OCI-LY7 (cell line): ENCODE data around the gene GTF3C1. TPM values are rescaled to one million over a fixed set of nuclear protein-coding genes. Genes with fewer than 3 reads are reported as not detected.

Experiments
- BruUV-seq: library from RNA; stranded (reverse); fragments of 400-500 nt; replicated peaks from 2 replicates; lab custom pipeline; 2021; lab: Mats Ljungman, UMichigan
- CTCF ChIA-PET: fragments of 300-600 bp; sonication (Branson Sonifier 250); formaldehyde crosslinking; loops from one replicate; lab custom pipeline; 2022; ENCODE audit warnings: antibody characterized with exemption; ENCODE audit not compliant: unreplicated experiment; lab: Charles Lee
- POLR2A ChIA-PET: fragments of 300-600 bp; sonication (Branson Sonifier 250); formaldehyde crosslinking; loops from one replicate; lab custom pipeline; 2022; ENCODE audit warnings: antibody characterized with exemption; lab: Charles Lee
- DNase-seq: peaks from one replicate; pipeline ENCODE4 v3.0.0-alpha.2; 2015; ENCODE audit warnings: low spot score
- H2AFZ ChIP-seq: fragments of 200-600 bp; sonication (generic), shearing (Covaris generic); 2 replicates; pipeline ENCODE4 v1.6.1; 2014; ENCODE audit warnings: mild to moderate bottlenecking, antibody characterized with exemption, low read length, moderate library complexity
- H3K27ac ChIP-seq: fragments of 200-600 bp; sonication (generic); 2 replicates; pipeline ENCODE4 v1.5.1; 2014; ENCODE audit warnings: mixed run types, low read depth, mild to moderate bottlenecking, moderate library complexity, low read length, inconsistent platforms; ENCODE audit not compliant: poor library complexity, severe bottlenecking
- H3K36me3 ChIP-seq: fragments of 200-600 bp; sonication (generic); 2 replicates; pipeline ENCODE4 v1.6.1; 2014; ENCODE audit warnings: mild to moderate bottlenecking, antibody characterized with exemption, low read length, moderate library complexity, mixed read lengths; ENCODE audit not compliant: insufficient read depth
- H3K4me1 ChIP-seq: fragments of 200-600 bp; sonication (generic); 2 replicates; pipeline ENCODE4 v1.5.1; 2014; ENCODE audit warnings: mild to moderate bottlenecking, low read length; ENCODE audit not compliant: insufficient read depth, poor library complexity, severe bottlenecking
- H3K4me2 ChIP-seq: fragments of 200-600 bp; sonication (generic); 2 replicates; pipeline ENCODE4 v1.6.1; 2014; ENCODE audit warnings: mild to moderate bottlenecking, low read length
- H3K4me3 ChIP-seq: fragments of 200-600 bp; sonication (generic); 2 replicates; pipeline ENCODE4 v1.5.1; 2014; ENCODE audit warnings: mild to moderate bottlenecking, low read depth, low read length; ENCODE audit not compliant: poor library complexity, severe bottlenecking
- H3K79me2 ChIP-seq: fragments of 200-600 bp; sonication (generic); 2 replicates; pipeline ENCODE4 v1.6.1; 2016; ENCODE audit warnings: low read depth, mild to moderate bottlenecking, low read length, moderate library complexity, mixed read lengths; ENCODE audit not compliant: insufficient read depth
- H3K9me2 ChIP-seq: fragments of 200-600 bp; sonication (generic); 2 replicates; pipeline ENCODE4 v1.6.1; 2016; ENCODE audit warnings: mild to moderate bottlenecking, low read length, mixed read lengths; ENCODE audit not compliant: insufficient read depth
- H3K9me3 ChIP-seq: fragments of 200-600 bp; sonication (generic); 2 replicates; pipeline ENCODE4 v1.6.1; 2014; ENCODE audit warnings: mild to moderate bottlenecking, mixed run types, low read length, mixed read lengths
- H4K20me1 ChIP-seq: fragments of 200-600 bp; sonication (generic); 2 replicates; pipeline ENCODE4 v1.6.1; 2014; ENCODE audit warnings: mild to moderate bottlenecking, antibody characterized with exemption, low read length, moderate library complexity, mixed read lengths; ENCODE audit not compliant: insufficient read depth
- EZH2phosphoT487 ChIP-seq: fragments of 200-600 bp; sonication (generic); IDR thresholded peaks from 2 replicates; pipeline ENCODE4 v1.6.1; 2018; ENCODE audit warnings: low read depth, borderline replicate concordance, mild to moderate bottlenecking, mixed run types, antibody characterized with exemption, low read length, moderate library complexity, mixed read lengths
- intact Hi-C: fragments of 100-400 bp; cut with micrococcal nuclease; formaldehyde crosslinking; loops from one replicate; pipeline ENCODE4 v1.10.0; 2022; ENCODE audit not compliant: unreplicated experiment
- total RNA-seq, 2 experiments: library from RNA; depleted of rRNA in 1 of 2; stranded (reverse); fragments of >200 nt in 1 of 2; shearing (Covaris generic) in 1 of 2; gene quantifications; 2 replicates each; pipeline ENCODE4 v1.2.3, GENCODE V29; 2014 to 2022
- TF ChIP-seq, protein P1 (sequence below): fragments of 200-600 bp; sonication (generic); conservative IDR thresholded peaks from 2 replicates; pipeline ENCODE4 v1.5.1; 2014; ENCODE audit warnings: mild to moderate bottlenecking, antibody characterized with exemption, low read length, moderate library complexity, mixed read lengths

Gene GTF3C1
- total RNA-seq, 2 experiments from 2014 or later, result 48.3 to 57.1 TPM

DNA sequence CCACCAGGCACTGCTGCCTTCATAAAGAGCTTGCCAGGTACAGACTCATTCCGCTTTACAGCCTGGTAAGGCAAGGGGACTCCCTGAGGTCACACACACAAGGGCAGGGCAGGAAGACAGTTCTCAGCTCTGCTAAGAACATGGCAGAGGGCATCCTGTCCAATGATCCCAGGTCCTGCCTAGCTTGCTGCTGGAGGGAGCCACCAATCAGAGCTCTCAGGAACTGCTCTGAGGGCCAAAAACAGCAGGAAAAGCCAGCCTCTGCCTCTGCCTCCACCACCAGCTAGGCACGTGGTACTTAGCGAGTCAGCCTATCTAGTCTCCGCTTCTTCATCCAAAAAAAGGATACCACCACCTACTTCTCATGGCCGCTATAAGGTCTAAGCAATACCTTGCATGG is 66.1 kb downstream of the GTF3C1 start:
- no TSS peak for BruUV-seq
- H3K4me2 ChIP-seq, result no peak overlapping the region
- peaks cover 63% of the 10 kb centered on the region for H3K36me3 ChIP-seq

DNA sequence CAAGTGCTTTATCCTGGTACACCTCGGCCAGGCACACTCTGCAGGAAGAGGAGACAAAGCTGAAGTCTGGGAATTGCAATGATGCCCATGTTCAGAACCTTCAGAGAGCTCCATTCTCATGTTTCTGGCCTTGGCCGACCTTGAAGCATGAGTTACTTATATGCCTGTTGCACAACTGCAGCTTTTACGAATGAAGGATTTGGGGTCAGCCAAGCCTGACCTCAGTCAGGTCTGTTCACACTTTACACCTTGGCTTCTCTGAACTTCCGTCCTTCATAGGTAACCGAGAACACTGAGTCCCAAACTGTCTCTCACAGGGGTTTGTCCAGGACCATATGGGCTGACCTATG is 66.7 kb downstream of the GTF3C1 start:
- CTCF ChIA-PET, result no interaction called here
- POLR2A ChIA-PET, result no interaction called here

More for the DNA sequence above, 66.1 kb downstream of the GTF3C1 start:
- intact Hi-C loops, result no loop called here
- POLR2A ChIA-PET, result no interaction called here
- H3K4me3 ChIP-seq, result no peak overlapping the region
- no peaks in the 10 kb centered on the region for H3K9me3 ChIP-seq
- CTCF ChIA-PET, result no interaction called here
- no peaks in the 10 kb centered on the region for H4K20me1 ChIP-seq
- DNase-seq, result no peak
- no peaks in the 10 kb centered on the region for H3K9me2 ChIP-seq
- no peaks in the 10 kb centered on the region for H3K79me2 ChIP-seq
- TF ChIP-seq, protein P1, sequence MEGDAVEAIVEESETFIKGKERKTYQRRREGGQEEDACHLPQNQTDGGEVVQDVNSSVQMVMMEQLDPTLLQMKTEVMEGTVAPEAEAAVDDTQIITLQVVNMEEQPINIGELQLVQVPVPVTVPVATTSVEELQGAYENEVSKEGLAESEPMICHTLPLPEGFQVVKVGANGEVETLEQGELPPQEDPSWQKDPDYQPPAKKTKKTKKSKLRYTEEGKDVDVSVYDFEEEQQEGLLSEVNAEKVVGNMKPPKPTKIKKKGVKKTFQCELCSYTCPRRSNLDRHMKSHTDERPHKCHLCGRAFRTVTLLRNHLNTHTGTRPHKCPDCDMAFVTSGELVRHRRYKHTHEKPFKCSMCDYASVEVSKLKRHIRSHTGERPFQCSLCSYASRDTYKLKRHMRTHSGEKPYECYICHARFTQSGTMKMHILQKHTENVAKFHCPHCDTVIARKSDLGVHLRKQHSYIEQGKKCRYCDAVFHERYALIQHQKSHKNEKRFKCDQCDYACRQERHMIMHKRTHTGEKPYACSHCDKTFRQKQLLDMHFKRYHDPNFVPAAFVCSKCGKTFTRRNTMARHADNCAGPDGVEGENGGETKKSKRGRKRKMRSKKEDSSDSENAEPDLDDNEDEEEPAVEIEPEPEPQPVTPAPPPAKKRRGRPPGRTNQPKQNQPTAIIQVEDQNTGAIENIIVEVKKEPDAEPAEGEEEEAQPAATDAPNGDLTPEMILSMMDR, result no peak
- TF ChIP-seq EZH2phosphoT487, result no peak
- H3K27ac ChIP-seq, result no peak overlapping the region
- no peaks in the 10 kb centered on the region for H3K4me1 ChIP-seq
- no peak overlapping the region for H2AFZ ChIP-seq

DNA sequence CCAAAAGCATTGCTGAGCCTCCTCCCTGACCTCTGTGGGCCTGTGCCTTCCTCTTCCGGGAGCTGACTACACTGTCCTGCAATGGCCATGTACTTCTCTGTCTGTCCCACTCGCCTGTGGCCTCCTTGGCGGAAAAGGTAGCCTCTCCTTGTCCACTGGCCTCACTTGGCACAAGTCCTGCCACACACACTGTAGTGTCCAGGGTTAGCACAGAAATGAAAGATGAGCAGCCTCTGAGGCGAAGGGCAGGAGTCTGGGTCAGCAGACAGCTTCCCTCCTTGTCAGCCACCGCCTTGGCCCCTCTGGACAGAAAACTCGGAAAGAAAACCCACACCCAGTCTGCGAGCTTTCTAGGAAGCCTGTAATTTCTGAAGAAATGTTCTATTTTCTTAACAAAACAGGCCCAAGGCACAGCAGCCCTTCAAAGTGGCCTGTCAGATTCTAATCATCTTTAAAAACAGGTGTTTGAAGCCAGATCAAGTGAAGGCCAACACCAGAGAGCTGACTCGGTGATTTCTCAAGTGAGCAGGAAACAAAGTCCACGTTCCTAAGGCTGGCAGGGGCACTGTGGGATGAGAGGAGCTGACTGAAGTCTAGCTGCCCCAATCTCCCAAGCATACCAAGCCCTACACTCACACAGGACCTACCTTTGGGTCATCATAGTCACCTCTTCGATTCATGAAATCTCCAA is 67.2 kb downstream of the GTF3C1 start:
- Histone ChIP-seq H3K9me3 (no peaks in the 10 kb centered on the region), H3K4me3 (no peak overlapping the region), H4K20me1 (no peaks in the 10 kb centered on the region), H2AFZ (no peak overlapping the region), H3K36me3 (peaks cover 63% of the 10 kb centered on the region), H3K4me1 (no peaks in the 10 kb centered on the region), H3K9me2 (no peaks in the 10 kb centered on the region), H3K27ac (no peak overlapping the region), H3K79me2 (no peaks in the 10 kb centered on the region), H3K4me2 (no peak overlapping the region)
- BruUV-seq, result no TSS peak
- intact Hi-C loops, result no loop called here
- CTCF ChIA-PET, result no interaction called here
- POLR2A ChIA-PET, result no interaction called here
- TF ChIP-seq EZH2phosphoT487, result no peak
- TF ChIP-seq, protein P1, result no peak
- no peak for DNase-seq

More for the DNA sequence above, 66.7 kb downstream of the GTF3C1 start:
- no peak for TF ChIP-seq EZH2phosphoT487
- no peak for DNase-seq
- H3K4me1 ChIP-seq, result no peaks in the 10 kb centered on the region
- peaks cover 63% of the 10 kb centered on the region for H3K36me3 ChIP-seq
- no peaks in the 10 kb centered on the region for H4K20me1 ChIP-seq
- intact Hi-C loops, result no loop called here
- H3K9me3 ChIP-seq, result no peaks in the 10 kb centered on the region
- no peaks in the 10 kb centered on the region for H3K79me2 ChIP-seq
- no peak overlapping the region for H3K4me2 ChIP-seq
- H3K4me3 ChIP-seq, result no peak overlapping the region
- H3K9me2 ChIP-seq, result no peaks in the 10 kb centered on the region
- H3K27ac ChIP-seq, result no peak overlapping the region
- BruUV-seq, result no TSS peak
- H2AFZ ChIP-seq, result no peak overlapping the region
